HepG2 (cell line): Measurements from ENCODE around the gene PCBD1. TPM values are rescaled to one million over a fixed set of nuclear protein-coding genes. Genes with fewer than 3 reads are reported as not detected.

Source experiments
- ATAC-seq: fragments of 200-7000 bp; cut with Tn5 transposase; 3 replicates; pipeline ENCODE4 v1.9.1; 2020; ENCODE audit warnings: mild to moderate bottlenecking, moderate library complexity
- Bru-seq: library from RNA; stranded (reverse); fragments of 400-500 nt; gene quantifications from one replicate; lab custom pipeline; 2021; lab: Mats Ljungman, UMichigan
- BruChase-seq, 2 experiments: library from RNA; stranded (reverse); fragments of 400-500 nt; gene quantifications; one replicate each; lab custom pipeline; 2021; lab: Mats Ljungman, UMichigan
- BruUV-seq: library from RNA; stranded (reverse); fragments of 400-500 nt; replicated peaks from 2 replicates; lab custom pipeline; 2021; lab: Mats Ljungman, UMichigan
- CTCF ChIA-PET: fragments of 300-600 bp; formaldehyde crosslinking; extraction: SDS; loops from one replicate; lab custom pipeline; 2021; ENCODE audit warnings: low total read pairs, inconsistent platforms, low intra/inter-chr PET ratio; lab: Yijun Ruan, JAX
- POLR2A ChIA-PET: fragments of 350-600 bp; sonication (Branson Sonifier 250); formaldehyde crosslinking; loops from one replicate; lab custom pipeline; 2020; ENCODE audit warnings: antibody characterized with exemption, inconsistent platforms; lab: Yijun Ruan, JAX
- DNase-seq: peaks from one replicate; pipeline ENCODE4 v3.0.0-alpha.2; 2015; ENCODE audit warnings: low spot score
- FAIRE-seq: peaks from 3 replicates; lab custom pipeline; 2011; peaks lifted over from hg19 to GRCh38; lab: Jason Lieb, UNC
- H2AFZ ChIP-seq: one replicate; pipeline ENCODE4 v1.6.1; 2011; ENCODE audit warnings: low read length, inconsistent platforms
- H3K27ac ChIP-seq: fragments of 300-600 bp; 3 replicates; pipeline ENCODE4 v1.8.0; 2011; ENCODE audit warnings: mixed run types, mild to moderate bottlenecking, mixed read lengths, low read length, inconsistent platforms; ENCODE audit not compliant: insufficient read depth; ENCODE audit errors: extremely low read length
- H3K27me3 ChIP-seq, 2 experiments: fragments of 200-600 bp in 1 of 2; 2 replicates in 1 of 2; 3 replicates in 1 of 2; pipeline versions ENCODE4 v1.6.0 to v1.8.0; 2011; ENCODE audit warnings: low read length in 2 of 2, mild to moderate bottlenecking in 2 of 2, moderate library complexity in 2 of 2, inconsistent platforms in 1 of 2; ENCODE audit not compliant: insufficient read depth in 2 of 2, control insufficient read depth in 1 of 2
- H3K36me3 ChIP-seq, 2 experiments: fragments of 200-600 bp in 1 of 2; replicated peaks in 1 of 2; 2 replicates in 1 of 2; 3 replicates in 1 of 2; pipeline versions ENCODE4 v1.5.1 to v1.8.0; 2011; ENCODE audit warnings: low read length in 2 of 2, inconsistent platforms in 1 of 2; ENCODE audit not compliant: insufficient read depth in 2 of 2, control insufficient read depth in 1 of 2
- H3K4me1 ChIP-seq: 2 replicates; pipeline ENCODE4 v1.5.1; 2012; ENCODE audit warnings: low read length, inconsistent platforms; ENCODE audit not compliant: insufficient read depth
- H3K4me2 ChIP-seq: 2 replicates; pipeline ENCODE4 v1.6.0; 2011; ENCODE audit warnings: low read depth, low read length, inconsistent platforms
- H3K4me3 ChIP-seq, 3 experiments: fragments of 200-600 bp in 1 of 3; sonication (generic), shearing (Covaris generic) in 1 of 3; replicated peaks in 1 of 3; 2 replicates each; pipeline ENCODE4 v1.5.1; 2011 to 2016; ENCODE audit warnings: low read length in 3 of 3, inconsistent platforms in 2 of 3, low read depth in 2 of 3, mild to moderate bottlenecking in 2 of 3, control low read depth in 1 of 3, mixed read lengths in 1 of 3; ENCODE audit not compliant: insufficient read depth in 1 of 3
- H3K79me2 ChIP-seq: one replicate; pipeline ENCODE4 v1.6.1; 2011; ENCODE audit warnings: low read length, inconsistent platforms; ENCODE audit not compliant: insufficient read depth
- H3K9ac ChIP-seq: 2 replicates; pipeline ENCODE4 v1.6.0; 2011; ENCODE audit warnings: mild to moderate bottlenecking, low read depth, low read length, inconsistent platforms; ENCODE audit not compliant: insufficient read depth
- H3K9me3 ChIP-seq: 2 replicates; pipeline ENCODE4 v1.5.1; 2012; ENCODE audit warnings: mild to moderate bottlenecking, low read length
- H4K20me1 ChIP-seq: 2 replicates; pipeline ENCODE4 v1.6.0; 2011; ENCODE audit warnings: inconsistent platforms, mild to moderate bottlenecking, low read length, moderate library complexity; ENCODE audit not compliant: insufficient read depth
- FLYWCH1 ChIP-seq: sonication (generic); formaldehyde crosslinking; IDR thresholded peaks from 2 replicates; pipeline ENCODE4 v1.8.1; 2023; ENCODE audit warnings: mild to moderate bottlenecking, missing genetic modification reagents
- GMEB2 ChIP-seq: IDR thresholded peaks from 2 replicates; pipeline ENCODE4 v1.6.1; 2016; ENCODE audit warnings: missing biosample characterization, missing genetic modification reagents, low read depth
- HOXA9 ChIP-seq: sonication (generic); formaldehyde crosslinking; IDR thresholded peaks from 2 replicates; pipeline ENCODE4 v1.8.1; 2022; ENCODE audit warnings: missing genetic modification reagents, mild to moderate bottlenecking, moderate library complexity, borderline replicate concordance
- IKZF4 ChIP-seq: sonication (generic); formaldehyde crosslinking; IDR thresholded peaks from 2 replicates; pipeline ENCODE4 v1.5.1; 2020; ENCODE audit warnings: borderline replicate concordance, mild to moderate bottlenecking, low read depth, missing genetic modification reagents; ENCODE audit errors: not compliant biosample characterization
- NFIC ChIP-seq: IDR thresholded peaks from 2 replicates; pipeline ENCODE4 v1.6.1; 2012; ENCODE audit warnings: mild to moderate bottlenecking, low read length, inconsistent platforms
- TBL1XR1 ChIP-seq: fragments of 150-350 bp; IDR thresholded peaks from 2 replicates; pipeline ENCODE4 v1.6.1; 2014; ENCODE audit warnings: borderline replicate concordance, low read length; ENCODE audit not compliant: partially characterized antibody
- THRA ChIP-seq: sonication (generic); formaldehyde crosslinking; IDR thresholded peaks from 2 replicates; pipeline ENCODE4 v1.4.0; 2020; ENCODE audit warnings: missing genetic modification reagents, borderline replicate concordance
- ZBTB10 ChIP-seq: sonication (generic); formaldehyde crosslinking; IDR thresholded peaks from 2 replicates; pipeline ENCODE4 v1.4.0; 2020; ENCODE audit warnings: missing genetic modification reagents, borderline replicate concordance
- WGBS: methylation state at CpG from one replicate; pipeline ENCODE4 v1.1.6; 2017; ENCODE audit warnings: low lambda C conversion rate; 5-methylcytosine and 5-hydroxymethylcytosine counted together
- in situ Hi-C: cut with HindIII; loops from 2 replicates; pipeline ENCODE4 v1.10.0; 2017; ENCODE audit warnings: low pct_unique_long_range_greater_than_20kb; ENCODE audit not compliant: extremely low pct_ligation_motif_present
- intact Hi-C: fragments of 100-400 bp; cut with micrococcal nuclease; formaldehyde crosslinking; loops from one replicate; pipeline ENCODE4 v1.10.0; 2022; ENCODE audit not compliant: unreplicated experiment
- long read RNA-seq, 2 experiments: library from RNA in 1 of 2; library from polyadenylated mRNA in 1 of 2; stranded (forward) in 1 of 2; unstranded in 1 of 2; transcript quantifications; one replicate each; pipeline ENCODE4 v2.0.0, GENCODE V29; 2019 to 2022
- polyA minus RNA-seq, 3 experiments: library from RNA; depleted of rRNA, polyadenylated mRNA; stranded (reverse); fragments of >200 nt; gene quantifications; 2 replicates each; pipeline ENCODE4 v1.2.3, GENCODE V29; 2011; ENCODE audit warnings: low replicate concordance in 1 of 3
- polyA plus RNA-seq, 8 experiments: library from polyadenylated mRNA; depleted of rRNA in 3 of 8; stranded (reverse) in 7 of 8; unstranded in 1 of 8; fragments of >200 nt; fragmentation: Illumina TruSeq in 4 of 8; extraction: Trizol in 4 of 8; gene quantifications; 2 replicates each; pipeline versions ENCODE4 v1.2.1 to v1.2.3, GENCODE V29; 2011 to 2016; ENCODE audit warnings: low read depth in 4 of 8, missing spikeins in 1 of 8, mixed read lengths in 1 of 8; ENCODE audit not compliant: insufficient read depth in 1 of 8
- total RNA-seq, 5 experiments: library from RNA; depleted of rRNA; stranded (reverse); fragments of >200 nt; fragmentation: Illumina TruSeq; extraction: Trizol; gene quantifications; 2 replicates each; pipeline ENCODE4 v1.2.3, GENCODE V29; 2016; ENCODE audit warnings: low read depth in 1 of 5

Gene PCBD1
- 168 and 177 TPM in 2 replicates for total RNA-seq (2016; rRNA removed; fragmentation: Illumina TruSeq; extraction: Trizol)
- 166 and 201 TPM in 2 replicates for total RNA-seq (2016; cell fraction: cytosol; rRNA removed; fragmentation: Illumina TruSeq; extraction: Trizol; ENCODE audit: low read depth)
- 178 and 182 TPM in 2 replicates for total RNA-seq (2016; cell fraction: insoluble cytoplasmic fraction; rRNA removed; fragmentation: Illumina TruSeq; extraction: Trizol)
- 211 and 254 TPM in 2 replicates for total RNA-seq (2016; cell fraction: membrane; rRNA removed; fragmentation: Illumina TruSeq; extraction: Trizol)
- 58.9 and 64.6 TPM in 2 replicates for total RNA-seq (2016; cell fraction: nucleus; rRNA removed; fragmentation: Illumina TruSeq; extraction: Trizol)
- 95.3 and 98.9 TPM in 2 replicates for polyA plus RNA-seq (2011; rRNA removed)
- polyA plus RNA-seq (2011; cell fraction: cytosol; rRNA removed): 107 and 123 TPM in 2 replicates
- polyA plus RNA-seq (2011; cell fraction: nucleus; rRNA removed): 40.3 and 45.6 TPM in 2 replicates
- polyA plus RNA-seq (2012): 117 and 152 TPM in 2 replicates
- 235 and 300 TPM in 2 replicates for polyA plus RNA-seq (2016; cell fraction: cytosol; fragmentation: Illumina TruSeq; extraction: Trizol; ENCODE audit: low read depth)
- 237 and 249 TPM in 2 replicates for polyA plus RNA-seq (2016; cell fraction: insoluble cytoplasmic fraction; fragmentation: Illumina TruSeq; extraction: Trizol; ENCODE audit: low read depth)
- polyA plus RNA-seq (2016; cell fraction: membrane; fragmentation: Illumina TruSeq; extraction: Trizol; ENCODE audit: low read depth): 271 and 309 TPM in 2 replicates
- 131 and 135 TPM in 2 replicates for polyA plus RNA-seq (2016; cell fraction: nucleus; fragmentation: Illumina TruSeq; extraction: Trizol; ENCODE audit: insufficient read depth, low read depth)
- polyA minus RNA-seq (2011; rRNA and poly(A)+ RNA removed; ENCODE audit: low replicate concordance): 47.4 and 68.6 TPM in 2 replicates
- polyA minus RNA-seq (2011; cell fraction: cytosol; rRNA and poly(A)+ RNA removed): 36.4 and 44.0 TPM in 2 replicates
- 21.6 and 28.6 TPM in 2 replicates for polyA minus RNA-seq (2011; cell fraction: nucleus; rRNA and poly(A)+ RNA removed)
- Bru-seq, nascent RNA: percentile 91 among the genes with signal in this experiment
- percentile 91 among the genes with signal in this experiment for BruChase-seq, experiment 1, labeled RNA remaining after a 6-hour chase
- percentile 82 among the genes with signal in this experiment for BruChase-seq, experiment 2, labeled RNA remaining after a 2-hour chase
- long read RNA-seq, experiment 1, transcript PCBD1-201 (4 exons, 1,006 nt): major isoform, 177 of 227 reads
- long read RNA-seq, experiment 1, partial matches to known transcripts: 36 of 227 reads
- long read RNA-seq, experiment 1, other reads (novel, unspliced or antisense): 12 of 227 reads
- long read RNA-seq, experiment 2, transcript PCBD1-203 (3 exons, 389 nt): minor isoform, 16 of 268 reads
- long read RNA-seq, experiment 2, transcript PCBD1-201 (4 exons, 1,006 nt): major isoform, 125 of 268 reads
- long read RNA-seq, experiment 2, partial matches to known transcripts: 98 of 268 reads
- long read RNA-seq, experiment 2, other reads (novel, unspliced or antisense): 27 of 268 reads

- FAIRE-seq: no peak
- Histone ChIP-seq H3K9me3 (no peaks in the 10 kb centered on the region), H3K4me1 (peaks cover 58% of the 10 kb centered on the region), H3K36me3 (peaks cover 8 to 34% of the 10 kb centered on the region in 2 experiments; a peak in 4 of 5 replicates), H3K27me3 (no peaks in the 10 kb centered on the region; a peak in 1 of 5 replicates), H2AFZ (no peak within 1 kb of the TSS), H3K27ac (peak within 1 kb of the TSS; percentile 91), H3K4me3 (peak within 1 kb of the TSS; percentile 69 to 87 (median 79)), H3K9ac (peak within 1 kb of the TSS; percentile 92), H4K20me1 (peaks cover 3% of the 10 kb centered on the region; the same call in 1 of the 2 replicates), H3K79me2 (peaks cover 18% of the 10 kb centered on the region), H3K4me2 (peak within 1 kb of the TSS; percentile 88)
- in situ Hi-C loops: loop anchor here (10.0 kb wide), 1 partner anchor 333 kb away; no protein-coding TSS in a partner anchor
- ATAC-seq: peak; percentile 90
- intact Hi-C loops: no loop called here
- 0% methylated on average over 12 of the region's 85 CpGs for WGBS
- ChIA-PET CTCF (no interaction called here), POLR2A (interaction anchor here (0.7 to 2.1 kb wide), 3 partner anchors 9 to 78 kb away, joined by 3 to 7 read pairs (median 3); no protein-coding TSS in a partner anchor)
- no TSS peak for BruUV-seq
- peak; percentile 74 for DNase-seq
- TF ChIP-seq GMEB2: no peak
- no peak for TF ChIP-seq ZBTB10 (CRISPR knock-in tag)
- no peak for TF ChIP-seq FLYWCH1
- TF ChIP-seq IKZF4 (CRISPR knock-in tag): no peak
- no peak for TF ChIP-seq THRA (CRISPR knock-in tag)
- TF ChIP-seq NFIC: no peak
- no peak for TF ChIP-seq HOXA9
- no peak for TF ChIP-seq TBL1XR1
Observed at GRCh38 chr10:70887804-70888800, at the start of gene PCBD1. TSS of gene PCBD1 (minus strand) at chr10:70888565. CDS start at chr10:70888533, 32 bp downstream.
